Kidney glomerular epithelial cell (primary cell): ENCODE results near the gene ARFGAP1.

ENCODE experiments used
- DNase-seq: peaks from one replicate; lab custom pipeline; 2025; lab: John Stamatoyannopoulos, UW

The ARFGAP1 gene

DNA sequence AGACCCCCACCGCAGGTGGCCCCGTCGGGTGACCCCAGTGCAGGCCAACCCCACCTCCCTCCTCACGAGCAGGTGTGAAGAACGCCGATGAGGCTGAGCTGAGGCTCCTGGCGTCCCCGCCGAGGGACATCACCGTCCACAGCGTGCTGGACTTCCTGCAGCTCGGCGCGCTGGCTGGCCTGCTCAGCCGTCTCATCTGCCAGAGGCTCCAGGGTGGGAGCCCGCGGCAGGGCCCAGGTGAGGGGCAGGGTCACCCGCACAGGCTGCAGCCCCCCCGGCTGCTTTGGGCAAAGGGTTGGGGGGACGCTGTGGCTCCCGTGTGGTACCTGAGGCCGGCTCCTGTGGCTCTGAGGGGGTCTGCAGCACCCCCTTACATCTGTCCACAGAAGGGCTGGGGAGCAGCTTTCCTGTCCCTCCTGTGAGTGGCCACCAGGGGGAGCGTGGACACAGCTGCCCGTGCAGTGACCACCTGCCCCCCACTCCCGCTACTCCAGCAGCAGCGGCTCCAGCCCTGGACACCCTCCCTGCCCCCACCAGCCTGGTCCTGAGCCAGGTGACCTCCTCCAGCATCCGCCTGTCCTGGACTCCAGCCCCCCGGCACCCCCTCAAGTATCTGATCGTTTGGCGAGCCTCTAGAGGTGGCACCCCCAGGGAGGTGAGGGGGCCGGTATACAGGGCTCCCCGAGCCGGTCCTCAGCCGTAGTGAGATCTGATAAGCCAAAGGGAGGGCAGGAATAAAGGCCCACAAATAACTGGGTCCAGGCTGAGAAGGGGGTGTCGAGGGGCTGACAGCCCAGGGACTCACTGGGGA is 36.9 kb downstream of the ARFGAP1 start:
- peak; percentile 6 for DNase-seq

DNA sequence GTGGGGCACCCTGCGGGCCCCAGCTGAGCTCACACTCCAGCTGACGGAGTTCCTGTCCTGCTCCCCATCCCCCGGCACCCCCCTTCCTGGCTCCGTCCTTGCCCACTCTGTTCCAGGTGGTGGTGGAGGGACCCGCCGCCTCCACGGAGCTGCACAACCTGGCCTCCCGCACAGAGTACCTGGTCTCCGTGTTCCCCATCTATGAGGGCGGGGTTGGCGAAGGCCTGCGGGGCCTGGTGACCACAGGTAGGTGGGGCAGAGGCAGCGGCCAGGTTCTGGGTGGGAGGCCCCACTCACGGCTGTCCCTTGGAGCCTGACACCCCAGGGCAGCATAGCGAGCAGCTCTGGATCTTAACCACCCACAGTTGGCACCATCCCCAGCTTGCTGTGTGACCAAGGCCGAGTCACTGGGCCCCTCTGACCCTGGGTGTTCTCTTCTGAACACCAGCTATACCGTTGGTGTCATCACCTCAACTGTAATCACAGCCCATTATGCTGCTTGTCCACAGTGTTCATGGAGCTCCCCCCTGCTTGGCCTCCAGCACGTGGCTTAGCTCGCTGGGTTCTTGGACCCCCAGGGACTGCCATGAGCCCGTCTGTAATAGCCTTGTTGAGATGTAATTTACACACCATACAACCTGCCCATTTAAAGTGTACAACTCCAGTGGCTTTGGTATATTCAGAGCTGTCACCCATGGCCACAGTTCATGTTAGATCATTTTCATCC is 37.8 kb downstream of the ARFGAP1 start:
- peak; percentile 6 for DNase-seq

DNA sequence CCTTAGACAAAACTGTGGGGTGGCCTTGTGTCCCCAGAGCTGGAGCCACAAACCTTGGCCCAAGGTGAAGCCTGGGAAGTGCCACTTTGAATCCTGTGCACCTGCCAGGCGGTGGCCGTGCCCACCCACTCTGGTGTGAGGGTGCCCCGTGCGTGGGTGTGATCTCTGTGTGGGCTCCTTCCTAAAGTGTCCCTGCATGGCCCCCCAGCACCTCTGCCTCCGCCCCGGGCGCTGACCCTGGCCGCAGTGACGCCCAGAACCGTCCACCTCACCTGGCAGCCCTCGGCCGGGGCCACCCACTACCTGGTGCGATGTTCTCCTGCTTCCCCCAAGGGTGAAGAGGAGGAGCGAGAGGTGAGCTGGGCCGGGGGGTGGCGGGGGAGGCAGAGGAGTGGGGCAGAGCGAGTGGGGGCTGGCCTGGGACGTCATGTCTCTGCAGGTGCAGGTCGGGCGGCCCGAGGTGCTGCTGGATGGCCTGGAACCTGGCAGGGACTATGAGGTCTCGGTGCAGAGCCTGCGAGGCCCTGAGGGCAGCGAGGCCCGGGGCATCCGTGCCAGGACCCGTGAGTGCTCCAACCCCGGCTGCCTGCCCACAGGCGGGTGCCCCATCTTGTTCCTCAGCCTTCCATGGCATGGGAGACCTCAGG is 38.7 kb downstream of the ARFGAP1 start:
- no peak for DNase-seq

DNA sequence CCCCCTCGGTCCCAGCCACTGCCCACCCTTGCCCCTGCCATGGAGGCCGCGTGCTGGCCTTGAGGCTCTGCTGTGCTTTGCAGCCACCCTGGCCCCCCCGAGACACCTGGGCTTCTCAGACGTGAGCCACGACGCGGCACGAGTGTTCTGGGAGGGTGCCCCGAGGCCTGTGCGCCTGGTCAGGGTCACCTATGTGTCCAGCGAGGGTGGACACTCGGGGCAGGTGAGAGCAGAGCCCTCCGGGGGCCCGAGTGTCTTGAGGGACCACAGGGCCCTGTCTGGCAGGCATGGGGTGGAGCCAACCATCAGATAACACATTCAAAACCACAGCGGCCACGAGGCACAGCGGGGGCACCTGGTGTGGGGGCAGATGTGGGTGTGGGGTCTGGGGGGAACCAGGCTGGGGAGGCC is 39.2 kb downstream of the ARFGAP1 start:
- DNase-seq, result no peak

DNA sequence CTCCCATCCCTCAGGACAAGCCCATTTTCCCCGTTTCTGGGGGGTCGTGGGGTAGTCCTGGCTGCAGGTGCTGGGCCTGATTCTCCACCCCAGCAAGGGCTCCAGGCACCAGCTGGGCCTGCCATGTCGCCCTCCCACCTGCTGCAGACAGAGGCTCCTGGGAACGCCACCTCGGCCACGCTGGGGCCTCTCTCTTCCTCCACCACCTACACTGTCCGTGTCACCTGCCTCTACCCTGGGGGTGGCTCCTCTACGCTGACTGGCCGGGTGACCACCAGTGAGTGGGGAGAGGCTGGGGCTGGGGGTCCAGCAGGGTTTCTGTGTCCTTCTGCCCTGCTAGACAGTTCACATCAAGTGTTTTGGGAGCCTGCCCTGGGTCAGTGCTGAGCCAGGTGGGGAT is 39.7 kb downstream of the ARFGAP1 start:
- no peak for DNase-seq

DNA sequence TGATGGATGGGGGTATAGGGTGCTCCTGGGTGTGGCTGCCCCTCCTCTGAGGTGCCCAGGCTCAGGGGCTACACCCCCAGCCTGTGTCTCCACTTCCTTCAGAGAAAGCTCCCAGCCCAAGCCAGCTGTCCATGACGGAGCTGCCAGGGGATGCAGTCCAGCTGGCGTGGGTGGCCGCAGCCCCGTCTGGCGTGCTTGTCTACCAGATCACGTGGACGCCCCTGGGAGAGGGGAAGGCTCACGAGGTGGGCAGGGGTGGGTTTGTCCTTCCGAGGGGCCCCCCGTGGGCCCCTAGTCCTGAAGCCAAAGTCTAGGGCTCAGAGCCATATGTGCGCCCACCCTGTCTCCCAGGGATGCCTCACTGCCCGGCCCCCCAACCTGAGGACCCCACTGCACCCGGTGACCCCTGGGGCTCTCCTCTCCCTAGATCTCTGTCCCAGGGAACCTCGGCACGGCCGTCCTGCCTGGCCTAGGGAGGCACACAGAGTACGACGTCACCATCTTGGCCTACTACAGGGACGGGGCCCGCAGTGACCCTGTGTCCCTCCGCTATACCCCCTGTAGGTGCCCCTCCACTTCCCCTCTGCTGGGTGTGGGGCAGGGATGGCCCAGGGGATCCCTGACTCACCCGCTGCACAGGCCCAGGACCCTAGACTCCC is 40.2 kb downstream of the ARFGAP1 start:
- no peak for DNase-seq

DNA sequence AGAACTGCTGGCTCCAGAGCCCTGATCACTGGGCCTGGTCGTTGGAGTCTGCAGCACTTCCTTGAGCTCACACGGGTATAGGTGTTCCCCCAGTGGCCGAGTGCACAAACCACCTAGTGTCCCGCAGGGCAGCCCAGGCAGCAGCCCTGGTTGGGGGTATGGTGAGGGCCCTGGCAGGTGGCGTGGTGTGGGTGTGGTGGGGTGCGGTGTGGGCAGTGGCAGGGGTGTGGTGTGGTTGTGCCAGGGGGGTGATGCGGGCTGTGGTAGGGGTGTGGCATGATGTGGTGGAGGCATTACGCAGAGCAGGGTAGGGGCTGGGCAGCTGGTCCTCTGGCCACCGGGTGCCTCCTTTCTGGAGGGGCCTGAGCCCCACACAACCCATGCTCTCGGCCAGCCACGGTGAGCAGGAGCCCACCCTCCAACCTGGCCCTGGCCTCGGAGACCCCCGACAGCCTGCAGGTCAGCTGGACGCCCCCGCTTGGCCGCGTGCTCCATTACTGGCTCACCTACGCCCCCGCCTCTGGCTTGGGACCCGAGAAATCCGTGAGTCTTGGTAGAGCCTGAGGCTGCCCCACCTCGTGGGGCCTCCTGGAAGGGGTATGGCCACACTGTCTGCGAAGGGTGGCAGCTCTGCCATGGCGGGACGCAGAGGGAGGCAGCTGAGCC is 40.9 kb downstream of the ARFGAP1 start:
- no peak for DNase-seq

DNA sequence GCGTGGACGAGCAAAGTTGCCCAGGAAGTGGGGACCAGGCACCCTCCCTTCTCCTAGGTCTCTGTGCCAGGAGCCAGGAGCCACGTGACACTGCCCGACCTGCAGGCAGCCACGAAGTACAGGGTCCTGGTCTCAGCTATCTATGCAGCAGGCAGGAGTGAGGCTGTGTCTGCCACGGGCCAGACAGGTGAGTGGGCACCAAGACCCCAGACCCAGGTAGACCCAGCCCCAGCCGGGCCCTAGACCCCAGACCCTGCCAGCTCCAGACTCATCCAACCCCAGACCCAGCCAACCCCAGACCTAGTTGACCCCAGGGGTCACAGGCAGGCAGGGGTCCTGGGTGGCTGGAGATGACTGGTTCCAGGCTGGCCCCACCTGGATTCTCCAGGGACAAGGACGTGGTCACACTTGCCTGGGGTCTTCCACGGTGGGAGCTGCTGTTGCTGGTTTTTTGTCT is 41.4 kb downstream of the ARFGAP1 start:
- DNase-seq, result no peak

DNA sequence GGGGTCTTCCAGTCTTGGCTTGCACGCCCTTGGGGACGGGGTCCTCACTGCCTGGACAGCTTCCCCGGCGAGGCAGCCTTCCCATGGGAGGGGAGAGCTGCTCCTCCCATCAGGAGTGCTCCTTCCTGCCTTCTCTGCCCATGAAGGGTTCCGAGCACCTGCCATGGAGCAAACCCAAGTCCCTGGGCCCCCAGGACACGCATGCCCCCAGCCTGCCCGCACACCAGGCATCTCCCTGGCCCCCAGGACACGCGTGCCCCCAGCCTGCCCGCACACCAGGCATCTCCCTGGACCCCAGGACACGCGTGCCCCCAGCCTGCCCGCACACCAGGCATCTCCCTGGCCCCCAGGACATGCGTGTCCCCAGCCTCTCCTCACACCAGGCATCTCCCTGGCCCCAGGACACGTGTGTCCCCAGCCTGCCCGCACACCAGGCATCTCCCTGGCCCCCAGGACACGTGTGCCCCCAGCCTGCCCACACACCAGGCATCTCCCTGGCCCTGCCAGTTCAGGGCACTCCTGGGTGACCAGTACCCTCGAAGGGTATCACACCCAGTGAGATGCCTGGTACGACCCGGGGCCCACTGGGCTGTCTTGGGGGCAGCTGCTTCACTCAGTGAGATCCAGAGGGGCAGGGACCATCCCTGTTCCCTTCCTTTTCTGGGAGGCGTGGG is 42.1 kb downstream of the ARFGAP1 start:
- DNase-seq, result no peak

DNA sequence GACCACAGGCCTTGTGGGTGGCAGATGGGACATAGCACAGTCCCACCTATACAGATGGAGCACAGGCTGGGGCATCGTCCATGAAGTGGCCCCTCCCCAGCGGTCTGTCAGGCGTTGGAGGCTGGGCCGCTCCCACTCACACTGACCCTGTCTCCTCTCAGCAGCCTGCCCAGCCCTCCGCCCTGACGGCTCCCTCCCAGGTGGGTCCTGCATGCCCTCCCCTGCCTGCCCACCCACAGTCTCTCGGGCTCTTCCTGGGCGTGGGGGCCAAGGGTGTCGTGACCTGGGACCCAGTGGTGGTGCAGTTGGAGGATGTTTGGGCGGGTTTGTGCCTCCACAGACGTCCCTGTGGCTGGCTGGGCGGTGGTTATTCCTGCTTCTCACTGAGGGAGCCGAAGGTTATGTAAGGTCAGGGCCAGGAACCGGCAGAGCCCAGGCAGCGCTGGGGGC is 42.7 kb downstream of the ARFGAP1 start:
- DNase-seq, result no peak

DNA sequence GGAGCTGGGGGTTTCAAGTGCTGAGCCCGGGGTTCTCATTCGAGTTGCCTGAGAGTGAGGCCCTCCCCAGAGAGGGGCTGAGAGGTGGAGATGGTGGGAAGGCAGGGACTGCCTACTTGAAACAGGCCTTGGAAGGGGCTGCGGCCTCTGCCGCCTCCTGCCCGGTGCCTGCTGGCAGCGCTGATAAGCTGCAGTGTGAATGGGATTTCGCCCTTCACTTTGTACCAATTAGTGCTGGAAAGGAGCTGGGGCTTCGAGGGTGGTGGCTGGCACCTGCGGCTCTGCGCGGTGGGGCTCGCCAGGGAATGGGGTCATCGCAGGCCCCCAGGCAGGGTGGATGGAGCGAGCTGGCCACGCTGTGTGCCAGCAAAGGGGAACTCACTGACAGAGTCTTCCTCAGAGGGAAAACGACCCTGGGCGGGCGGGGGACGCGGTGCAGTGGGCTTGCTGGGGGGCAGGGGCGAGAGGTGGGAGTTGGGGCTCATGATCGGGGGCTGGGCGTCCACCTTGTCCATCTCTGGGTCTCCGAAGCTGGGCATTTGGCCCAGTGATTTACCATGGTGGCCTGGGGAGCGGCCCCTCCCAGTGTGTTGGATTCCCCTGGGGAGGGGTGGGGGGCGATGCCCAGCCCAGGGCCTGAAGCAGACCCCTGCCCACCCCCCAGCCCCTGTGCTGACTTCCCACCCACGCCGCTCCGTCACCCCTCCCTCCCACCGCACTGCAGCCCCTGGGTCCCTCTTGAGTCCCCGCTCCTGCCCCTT is 43.3 kb downstream of the ARFGAP1 start:
- no peak for DNase-seq

DNA sequence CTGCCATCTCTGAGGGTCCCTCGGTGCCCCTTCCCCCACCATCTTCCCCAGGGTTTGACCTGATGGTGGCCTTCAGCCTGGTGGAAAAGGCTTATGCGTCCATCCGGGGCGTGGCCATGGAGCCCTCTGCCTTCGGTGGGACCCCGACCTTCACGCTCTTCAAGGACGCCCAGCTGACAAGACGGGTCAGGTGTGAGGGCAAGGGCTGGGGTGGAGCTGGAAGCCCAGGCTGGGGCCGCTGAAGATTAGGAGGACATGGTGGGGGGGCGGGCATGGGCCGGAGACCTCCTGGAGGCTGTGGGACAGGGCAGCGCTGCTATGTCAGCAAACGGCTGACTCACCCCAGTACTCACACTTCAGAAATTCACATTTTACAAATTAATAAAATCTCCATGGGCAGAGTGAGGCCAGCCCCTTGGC is 43.9 kb downstream of the ARFGAP1 start:
- no peak for DNase-seq

DNA sequence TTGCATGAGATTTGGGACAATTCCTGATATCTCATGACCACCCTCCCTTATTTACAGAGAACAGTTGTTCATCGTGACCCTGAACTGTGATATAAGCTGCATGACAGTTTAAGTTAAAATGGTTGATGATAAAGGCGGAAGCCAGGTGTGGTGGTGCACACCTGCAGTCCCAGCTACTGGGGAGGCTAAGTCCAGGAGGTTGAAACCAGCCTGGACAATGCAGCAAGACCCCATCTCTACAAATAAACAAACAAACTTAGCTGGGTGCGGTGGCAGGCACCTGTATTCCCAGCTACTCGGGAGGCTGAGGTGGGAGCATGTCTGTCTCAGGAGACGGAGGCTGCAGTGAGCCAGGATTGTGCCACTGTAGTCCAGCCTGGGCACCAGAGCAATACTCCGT is 44.4 kb downstream of the ARFGAP1 start:
- no peak for DNase-seq

DNA sequence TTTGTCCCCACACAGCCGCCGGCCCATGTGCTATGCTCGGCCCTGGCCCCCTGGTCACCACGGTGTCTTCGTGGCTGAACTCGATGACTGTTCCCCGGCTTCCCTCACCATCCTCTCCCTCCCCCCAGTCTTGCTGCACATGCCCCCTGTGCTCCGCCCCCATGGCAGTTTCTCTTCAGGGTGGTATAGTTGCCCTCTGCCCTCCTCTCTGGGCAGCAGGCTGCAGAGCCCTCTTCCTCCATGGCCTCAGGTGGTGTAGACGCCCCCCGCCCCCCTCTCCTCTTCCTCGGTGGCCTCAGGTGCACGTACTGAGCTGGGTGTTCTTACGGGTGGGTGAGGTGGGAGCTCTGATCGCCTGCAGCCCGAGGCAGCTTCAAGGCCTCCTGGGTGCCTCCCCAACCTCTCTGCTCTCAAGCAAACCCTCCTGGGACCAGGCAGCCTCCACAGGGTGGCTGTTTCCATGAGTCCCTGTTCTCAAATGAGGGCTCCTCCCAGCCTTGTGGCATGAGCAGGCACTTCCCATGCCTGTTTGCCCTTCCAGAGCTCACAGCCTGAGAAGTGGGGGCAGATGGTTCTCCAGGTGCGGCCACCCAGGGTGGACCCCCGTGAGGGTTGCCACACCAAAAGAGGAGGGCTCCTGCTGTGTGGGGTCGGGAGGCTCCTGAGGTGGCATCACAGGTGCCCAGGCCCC is 45.1 kb downstream of the ARFGAP1 start:
- no peak for DNase-seq

DNA sequence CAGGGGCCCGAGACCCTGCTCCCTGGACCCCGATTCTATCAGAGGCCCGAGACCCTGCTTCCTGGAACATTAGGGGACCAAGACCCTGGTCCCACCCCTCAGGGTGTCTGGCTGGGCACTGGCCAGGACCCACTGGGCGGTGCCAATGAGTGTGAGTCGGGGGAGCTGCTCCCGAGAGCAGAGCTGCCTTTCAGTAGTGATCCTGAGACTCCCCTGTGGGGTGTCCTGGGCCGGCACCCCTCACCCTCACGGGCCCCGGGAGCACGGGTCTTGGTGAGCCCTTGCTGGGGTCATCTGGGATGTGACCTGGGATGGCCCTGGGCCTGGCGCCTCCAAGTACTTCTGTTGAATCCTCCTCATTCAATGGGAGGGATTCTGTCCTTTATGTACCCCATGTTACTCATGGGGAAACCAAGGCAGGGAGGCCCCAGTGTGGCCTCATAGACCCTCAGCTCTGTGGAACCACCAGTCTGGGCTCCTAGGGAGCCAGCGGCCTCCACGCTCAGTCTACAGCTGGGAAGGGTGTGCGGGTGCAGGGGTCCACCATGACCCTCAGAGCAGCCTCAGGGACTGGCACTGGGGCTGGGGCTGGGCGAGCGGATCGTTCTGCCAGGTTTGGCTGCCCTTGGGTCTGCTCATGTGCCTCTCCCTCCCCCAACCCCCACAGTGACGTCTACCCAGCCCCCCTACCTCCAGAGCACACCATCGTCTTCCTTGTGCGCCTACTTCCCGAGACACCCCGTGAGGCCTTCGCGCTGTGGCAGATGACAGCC is 46.0 kb downstream of the ARFGAP1 start:
- DNase-seq, result no peak

DNA sequence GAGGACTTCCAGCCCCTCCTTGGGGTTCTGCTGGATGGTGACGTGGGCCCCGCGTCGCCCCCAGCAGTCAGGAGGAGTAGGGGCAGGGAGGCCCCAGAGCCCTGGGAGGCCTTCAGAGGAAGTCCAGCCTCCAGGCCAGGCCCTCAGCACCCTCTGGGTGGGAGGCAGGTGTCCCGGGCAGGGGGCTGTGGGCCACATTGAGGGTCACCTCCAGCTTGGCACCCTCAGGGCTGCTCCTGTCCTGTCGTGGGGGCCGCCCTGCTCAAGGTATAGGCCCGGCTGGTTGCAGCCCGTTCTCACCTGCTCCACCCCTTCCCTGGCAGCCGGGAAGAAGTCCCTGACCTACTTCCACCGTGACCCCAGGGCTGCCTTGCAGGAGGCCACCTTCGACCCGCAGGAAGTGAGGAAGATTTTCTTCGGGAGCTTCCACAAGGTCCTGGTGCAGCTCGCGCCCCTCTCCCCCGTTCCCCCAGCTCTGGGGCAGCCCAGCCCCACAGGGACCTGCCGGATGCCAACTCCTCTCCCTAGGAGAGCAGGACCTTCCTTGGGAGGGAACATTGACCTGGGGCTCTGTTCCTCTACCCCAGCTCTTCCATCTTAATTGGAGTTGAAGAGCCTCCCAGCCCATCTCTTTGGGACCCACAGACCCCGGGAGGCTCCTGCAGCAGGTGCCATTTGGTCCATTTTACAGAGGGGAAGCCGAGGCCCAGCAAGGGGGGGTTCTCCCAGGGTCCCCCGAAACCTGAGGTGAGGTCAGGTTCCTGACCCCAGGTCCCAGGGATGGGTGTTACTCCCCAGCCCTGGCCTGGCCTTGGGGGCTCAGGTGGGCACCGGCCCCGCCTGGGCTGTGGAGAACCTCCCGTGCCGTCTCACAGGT is 46.8 kb downstream of the ARFGAP1 start:
- no peak for DNase-seq

DNA sequence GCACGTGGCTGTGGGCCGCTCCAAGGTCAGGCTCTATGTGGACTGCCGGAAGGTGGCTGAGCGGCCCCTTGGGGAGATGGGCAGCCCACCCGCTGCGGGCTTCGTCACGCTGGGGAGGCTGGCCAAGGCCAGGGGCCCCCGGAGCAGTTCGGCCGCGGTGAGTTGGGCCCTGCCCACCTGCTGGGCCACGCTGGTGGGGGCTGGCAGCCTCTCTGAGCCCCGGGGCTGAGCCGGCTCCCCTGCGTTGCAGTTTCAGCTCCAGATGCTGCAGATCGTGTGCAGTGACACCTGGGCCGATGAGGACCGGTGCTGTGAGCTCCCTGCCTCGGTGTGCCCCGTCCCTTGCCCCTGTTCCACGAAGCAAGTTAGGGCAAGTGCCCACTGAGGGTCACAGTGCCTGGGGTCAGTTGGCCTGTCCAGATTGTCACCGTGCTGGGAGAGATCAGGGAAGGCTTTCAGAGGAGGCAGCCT is 47.5 kb downstream of the ARFGAP1 start:
- DNase-seq, result no peak

DNA sequence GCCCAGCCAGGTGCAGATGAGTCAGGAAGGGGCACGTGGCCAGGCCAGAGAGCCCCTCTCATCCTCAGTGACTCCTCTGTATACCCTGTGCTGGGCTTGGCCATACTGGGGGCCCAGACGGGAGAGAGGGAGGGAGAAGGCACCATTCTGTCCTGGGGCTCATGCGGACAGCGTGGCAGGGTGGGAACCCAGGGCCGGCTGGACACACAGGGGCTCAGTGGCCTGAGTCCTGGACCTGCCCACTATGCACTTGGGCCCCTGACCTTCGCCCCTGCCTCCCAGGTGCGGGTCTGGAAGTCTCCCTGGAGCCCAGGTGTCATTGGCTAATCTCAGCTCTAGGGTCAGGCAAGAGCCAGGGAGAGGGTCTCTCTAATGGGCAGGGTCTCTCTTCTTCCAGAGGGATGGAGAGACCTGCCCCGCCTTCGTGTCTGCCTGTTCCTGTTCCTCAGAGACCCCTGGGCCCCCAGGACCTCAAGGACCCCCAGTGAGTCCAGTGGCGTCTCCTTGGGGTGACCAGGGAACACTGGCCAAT is 48.1 kb downstream of the ARFGAP1 start:
- no peak for DNase-seq
